Measurements from ENCODE around the gene ZPBP. TPM values are rescaled to one million over a fixed set of nuclear protein-coding genes. Genes with fewer than 3 reads are reported as not detected.

Gene ZPBP
- total RNA-seq, 2 experiments from 2014 or later, result not detected

Other genes with a start within 250 kb of the ZPBP start
- 100 to 1,000 TPM; 383 to 410 TPM for gene IKZF1, start 211.5 kb upstream of the ZPBP start, total RNA-seq

All from activated naive CD8-positive, alpha-beta T cell treated with anti-CD3 and anti-CD28 coated beads, Interleukin-2, amount 10 ng/mL, durations not matched to agents 7 days and 5 days (primary cell).